GM18511 (cell line): ENCODE results near the gene HPCAL1.

ENCODE experiments used
- ATAC-seq: cut with Tn5 transposase; IDR thresholded peaks from one replicate; pipeline ENCODE4 v1.9.1; 2021; ENCODE audit warnings: mild to moderate bottlenecking, moderate library complexity; ENCODE audit not compliant: unreplicated experiment

HPCAL1 gene

GRCh38 chr2:10382354-10383061 is 79.8 kb downstream of the HPCAL1 start:
- peak; percentile 74 for ATAC-seq

- ATAC-seq = no peak
Measured at GRCh38 chr2:10383960-10384734, 81.4 kb downstream of the HPCAL1 start.

GRCh38 chr2:10385501-10385900 is 82.8 kb downstream of the HPCAL1 start:
- no peak for ATAC-seq

GRCh38 chr2:10385933-10386773 is 83.4 kb downstream of the HPCAL1 start:
- ATAC-seq = no peak

- no peak for ATAC-seq
Measured at GRCh38 chr2:10387033-10387432, 84.3 kb downstream of the HPCAL1 start.

- no peak for ATAC-seq
Measured at GRCh38 chr2:10388954-10389560, 86.4 kb downstream of the HPCAL1 start.

GRCh38 chr2:10389573-10389972 is 86.9 kb downstream of the HPCAL1 start:
- no peak for ATAC-seq

- ATAC-seq = no peak
Measured at GRCh38 chr2:10390369-10390801, 87.7 kb downstream of the HPCAL1 start.

- ATAC-seq = no peak
Measured at GRCh38 chr2:10392100-10392499, 89.4 kb downstream of the HPCAL1 start.

GRCh38 chr2:10392548-10392947 is 89.8 kb downstream of the HPCAL1 start:
- no peak for ATAC-seq

GRCh38 chr2:10392951-10393639 is 90.4 kb downstream of the HPCAL1 start:
- ATAC-seq = no peak

- ATAC-seq = no peak
Measured at GRCh38 chr2:10393640-10393982, 90.9 kb downstream of the HPCAL1 start.

GRCh38 chr2:10395893-10396292 is 93.2 kb downstream of the HPCAL1 start:
- no peak for ATAC-seq

- ATAC-seq = no peak
Measured at GRCh38 chr2:10396464-10396863, 93.8 kb downstream of the HPCAL1 start.

- ATAC-seq = no peak
Measured at GRCh38 chr2:10397297-10397875, 94.7 kb downstream of the HPCAL1 start.

GRCh38 chr2:10397878-10398277 is 95.2 kb downstream of the HPCAL1 start:
- ATAC-seq = no peak

GRCh38 chr2:10398496-10398895 is 95.8 kb downstream of the HPCAL1 start:
- ATAC-seq = no peak

- no peak for ATAC-seq
Measured at GRCh38 chr2:10399358-10399757, 96.7 kb downstream of the HPCAL1 start.

GRCh38 chr2:10400002-10400401 is 97.3 kb downstream of the HPCAL1 start:
- ATAC-seq = no peak

GRCh38 chr2:10400568-10400977 is 97.9 kb downstream of the HPCAL1 start:
- no peak for ATAC-seq
